K562 (cell line): ENCODE data around the gene APPL2. TPM values are rescaled to one million over a fixed set of nuclear protein-coding genes. Genes with fewer than 3 reads are reported as not detected.

ENCODE experiments used
- ATAC-seq: fragments of 200-7000 bp; cut with Tn5 transposase; 3 replicates; pipeline ENCODE4 v1.9.1; 2020; ENCODE audit warnings: moderate library complexity
- BruUV-seq: library from RNA; stranded (reverse); fragments of 400-500 nt; replicated peaks from 2 replicates; lab custom pipeline; 2021; lab: Mats Ljungman, UMichigan
- CTCF ChIA-PET: fragments of 300-600 bp; formaldehyde crosslinking; extraction: SDS; loops from one replicate; lab custom pipeline; 2021; ENCODE audit warnings: low intra/inter-chr PET ratio; lab: Yijun Ruan, JAX
- POLR2A ChIA-PET: fragments of 300-600, 350-650 bp; sonication (Branson Sonifier 250); formaldehyde crosslinking; extraction: SDS; loops from one replicate; lab custom pipeline; 2021; ENCODE audit warnings: antibody characterized with exemption, inconsistent platforms; lab: Yijun Ruan, JAX
- DNase-seq, 4 experiments: peaks; one replicate each; pipeline versions ENCODE4 v3.0.0 to v3.0.0-alpha.2; 2011 to 2018; ENCODE audit warnings: low spot score in 3 of 4, mixed read lengths in 3 of 4; ENCODE audit errors: extremely low read depth in 1 of 4
- FAIRE-seq: peaks from 2 replicates; lab custom pipeline; 2011; peaks lifted over from hg19 to GRCh38; lab: Jason Lieb, UNC
- H2AFZ ChIP-seq: 2 replicates; pipeline ENCODE4 v1.6.0; 2011; ENCODE audit warnings: low read depth, low read length, control low read depth, inconsistent platforms
- H3K27ac ChIP-seq: fragments of 200-600 bp; 3 replicates; pipeline ENCODE4 v1.8.0; 2011; ENCODE audit warnings: low read depth, mild to moderate bottlenecking, control low read depth, inconsistent platforms, low read length, moderate library complexity, mixed read lengths; ENCODE audit errors: extremely low read depth
- H3K27me3 ChIP-seq, 2 experiments: fragments of 300-600 bp in 1 of 2; 2 replicates in 1 of 2; 3 replicates in 1 of 2; pipeline versions ENCODE4 v1.6.0 to v1.8.0; 2011; ENCODE audit warnings: inconsistent platforms in 2 of 2, low read length in 2 of 2, mild to moderate bottlenecking in 1 of 2, mixed read lengths in 1 of 2, moderate library complexity in 1 of 2; ENCODE audit not compliant: control insufficient read depth in 2 of 2, insufficient read depth in 2 of 2
- H3K36me3 ChIP-seq: fragments of 300-600 bp; 3 replicates; pipeline ENCODE4 v1.8.0; 2011; ENCODE audit warnings: mild to moderate bottlenecking, low read length, inconsistent platforms; ENCODE audit not compliant: control insufficient read depth, insufficient read depth
- H3K4me1 ChIP-seq, 2 experiments: fragments of 200-600 bp in 1 of 2; replicated peaks in 1 of 2; 2 replicates in 1 of 2; 3 replicates in 1 of 2; pipeline versions ENCODE4 v1.5.1 to v1.8.0; 2011; ENCODE audit warnings: inconsistent platforms in 2 of 2, low read length in 2 of 2, mild to moderate bottlenecking in 1 of 2, mixed read lengths in 1 of 2, moderate library complexity in 1 of 2; ENCODE audit not compliant: control insufficient read depth in 2 of 2, insufficient read depth in 2 of 2
- H3K4me2 ChIP-seq: 2 replicates; pipeline ENCODE4 v1.6.1; 2011; ENCODE audit warnings: low read length, control low read depth, inconsistent platforms, mixed read lengths; ENCODE audit not compliant: insufficient read depth
- H3K4me3 ChIP-seq: fragments of 200-600 bp; sonication (generic), shearing (Covaris generic); 2 replicates; pipeline ENCODE4 v1.5.1; 2016; ENCODE audit warnings: control low read depth, inconsistent platforms
- H3K79me2 ChIP-seq: fragments of 200-600 bp; 3 replicates; pipeline ENCODE4 v1.8.0; 2011; ENCODE audit warnings: low read length, inconsistent platforms; ENCODE audit not compliant: control insufficient read depth, insufficient read depth
- H3K9ac ChIP-seq, 2 experiments: 2 replicates each; pipeline versions ENCODE4 v1.6.0 to v1.6.1; 2011; ENCODE audit warnings: low read depth in 2 of 2, low read length in 2 of 2, control low read depth in 1 of 2, inconsistent platforms in 1 of 2, mild to moderate bottlenecking in 1 of 2, mixed read lengths in 1 of 2; ENCODE audit not compliant: insufficient read depth in 1 of 2
- H3K9me1 ChIP-seq: one replicate; pipeline ENCODE4 v1.6.0; 2011; ENCODE audit warnings: inconsistent platforms, mild to moderate bottlenecking, low read length, moderate library complexity; ENCODE audit not compliant: control insufficient read depth, insufficient read depth
- H3K9me3 ChIP-seq: replicated peaks from 2 replicates; pipeline ENCODE4 v1.5.1; 2011; ENCODE audit warnings: low read depth, low read length, inconsistent platforms; ENCODE audit not compliant: control insufficient read depth, insufficient read depth
- H4K20me1 ChIP-seq: replicated peaks from 2 replicates; pipeline ENCODE4 v1.6.1; 2011; ENCODE audit warnings: low read length, inconsistent platforms, mixed read lengths; ENCODE audit not compliant: control insufficient read depth, insufficient read depth
- ARID3B ChIP-seq: fragments of 250-450 bp; sonication (Bioruptor Pico); IDR thresholded peaks from 2 replicates; pipeline ENCODE4 v1.4.0; 2020; ENCODE audit warnings: borderline replicate concordance
- FOXK2 ChIP-seq, 2 experiments: fragments of 450-650 bp; IDR thresholded peaks in 1 of 2; conservative IDR thresholded peaks in 1 of 2; 2 replicates each; pipeline ENCODE4 v1.6.1; 2016; ENCODE audit warnings: low read depth in 2 of 2, mild to moderate bottlenecking in 1 of 2
- ILK ChIP-seq: fragments of 450-650 bp; IDR thresholded peaks from 2 replicates; pipeline ENCODE4 v1.6.1; 2016; ENCODE audit warnings: missing genetic modification characterization, low read depth, mild to moderate bottlenecking, missing compliant biosample characterization, moderate library complexity, borderline replicate concordance
- KDM4B ChIP-seq, 2 experiments: fragments of 450-650 bp in 1 of 2; sonication (generic) in 1 of 2; IDR thresholded peaks; 2 replicates each; pipeline ENCODE4 v1.6.1; 2016 to 2017; ENCODE audit warnings: borderline replicate concordance in 2 of 2, antibody characterized with exemption in 1 of 2, low read depth in 1 of 2, mild to moderate bottlenecking in 1 of 2
- LEF1 ChIP-seq: fragments of 450-650 bp; IDR thresholded peaks from 2 replicates; pipeline ENCODE4 v1.6.1; 2016; ENCODE audit warnings: mild to moderate bottlenecking
- MYBL2 ChIP-seq, 2 experiments: fragments of 450-650 bp in 1 of 2; sonication (generic) in 1 of 2; formaldehyde crosslinking in 1 of 2; IDR thresholded peaks; 2 replicates each; pipeline versions ENCODE4 v1.6.1 to v1.8.1; 2017 to 2022; ENCODE audit warnings: borderline replicate concordance in 1 of 2, inconsistent platforms in 1 of 2, low read depth in 1 of 2, mild to moderate bottlenecking in 1 of 2, missing genetic modification reagents in 1 of 2, moderate library complexity in 1 of 2
- NR4A1 ChIP-seq, 2 experiments: fragments of 250-450 bp in 1 of 2; fragments of 450-650 bp in 1 of 2; sonication (Bioruptor Pico) in 1 of 2; IDR thresholded peaks; 2 replicates each; pipeline versions ENCODE4 v1.4.0 to v1.6.1; 2016 to 2020; ENCODE audit warnings: mild to moderate bottlenecking in 2 of 2, missing compliant biosample characterization in 1 of 2, missing genetic modification characterization in 1 of 2, moderate library complexity in 1 of 2
- PHF20 ChIP-seq: fragments of 450-650 bp; IDR thresholded peaks from 2 replicates; pipeline ENCODE4 v1.6.1; 2018; ENCODE audit not compliant: partially characterized antibody
- SREBF1 ChIP-seq: fragments of 150-350 bp; IDR thresholded peaks from 2 replicates; pipeline ENCODE4 v1.6.1; 2014; ENCODE audit warnings: antibody characterized with exemption, low read depth, low read length, borderline replicate concordance
- TEAD4 ChIP-seq, 2 experiments: sonication (generic) in 1 of 2; formaldehyde crosslinking in 1 of 2; IDR thresholded peaks; 2 replicates each; pipeline versions ENCODE4 v1.6.1 to v1.8.0; 2012 to 2022; ENCODE audit warnings: borderline replicate concordance in 1 of 2, inconsistent platforms in 1 of 2, low read length in 1 of 2, mild to moderate bottlenecking in 1 of 2, missing genetic modification reagents in 1 of 2
- ZFPM2 ChIP-seq: fragments of 250-450 bp; sonication (Bioruptor Pico); IDR thresholded peaks from 2 replicates; pipeline ENCODE4 v1.5.1; 2022; ENCODE audit warnings: mild to moderate bottlenecking
- ZNF79 ChIP-seq: fragments of 250-450 bp; sonication (Bioruptor Pico); IDR thresholded peaks from 2 replicates; pipeline ENCODE4 v1.4.0; 2020; ENCODE audit warnings: low read depth, mild to moderate bottlenecking, moderate library complexity
- WGBS: fragments of 100-300 bp; shearing (Covaris generic); methylation state at CpG from one replicate; pipeline ENCODE4 v1.1.6; 2016; ENCODE audit warnings: low coverage, mixed read lengths; ENCODE audit not compliant: insufficient coverage; ENCODE audit errors: missing lambda C conversion rate; 5-methylcytosine and 5-hydroxymethylcytosine counted together
- in situ Hi-C: fragments of 300-500 bp; cut with MboI; formaldehyde crosslinking; loops from 4 replicates; pipeline ENCODE4 v1.15.0; 2018; ENCODE audit warnings: inconsistent platforms, mixed read lengths
- intact Hi-C: fragments of 100-400 bp; cut with micrococcal nuclease; formaldehyde crosslinking; loops from 2 replicates; pipeline ENCODE4 v1.14.2; 2022
- polyA plus RNA-seq, 8 experiments: library from polyadenylated mRNA; depleted of rRNA in 4 of 8; stranded (reverse) in 5 of 8; unstranded in 3 of 8; fragments of >200 nt; fragmentation: Nextera tagmentation in 2 of 8; fragmentation: Illumina TruSeq in 1 of 8; extraction: Ambion mirVana in 2 of 8; extraction: Trizol in 1 of 8; gene quantifications; 2 replicates each; pipeline versions ENCODE4 v1.2.1 to v1.2.3, GENCODE V29; 2011 to 2014; ENCODE audit warnings: inconsistent platforms in 1 of 8, missing spikeins in 1 of 8
- total RNA-seq, 7 experiments: library from RNA; depleted of rRNA in 6 of 7; stranded (reverse); fragments of >200 nt in 6 of 7; fragmentation: Illumina TruSeq in 2 of 7; extraction: Trizol in 2 of 7; gene quantifications; 2 replicates each; pipeline versions ENCODE4 v1.2.1 to v1.2.3, GENCODE V29; 2011 to 2021; ENCODE audit warnings: low replicate concordance in 1 of 7
- TF ChIP-seq, protein P1 (sequence below): fragments of 250-450 bp; sonication (Bioruptor Pico); IDR thresholded peaks from 2 replicates; pipeline ENCODE4 v1.5.1; 2021; ENCODE audit warnings: mild to moderate bottlenecking
- TF ChIP-seq, protein P2 (sequence below): fragments of 450-650 bp; IDR thresholded peaks from one replicate; pipeline ENCODE4 v1.6.1; 2018; ENCODE audit warnings: mild to moderate bottlenecking, moderate library complexity; ENCODE audit not compliant: partially characterized antibody

APPL2 gene
- total and polyA plus RNA-seq, 9 of the 15 experiments (the other 6 are each of a cell fraction or from before 2014, with no cell fraction given): 2.1 to 14.4 (median 8.2) TPM

DNA sequence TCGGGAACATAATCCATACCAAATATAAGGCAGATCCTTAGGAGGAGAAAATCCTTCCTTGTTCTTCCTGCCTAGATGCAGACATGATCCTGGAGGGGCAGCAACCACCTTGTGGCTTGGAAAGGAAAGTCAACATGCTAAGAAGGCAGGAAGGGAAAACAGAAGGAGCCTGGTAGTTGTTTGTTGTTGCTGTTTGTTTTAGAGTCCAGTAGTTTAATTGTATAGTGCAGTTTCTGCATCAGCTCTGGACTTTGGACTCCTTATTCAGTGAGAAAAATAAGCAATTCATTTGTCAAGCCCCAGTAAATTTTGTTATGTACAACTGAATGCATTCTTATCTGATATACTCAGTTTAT is 45.7 kb upstream of the APPL2 start (continued):
- TF ChIP-seq NR4A1 (CRISPR knock-in tag; IDR thresholded peaks at IDR 0.05) (no peak), NR4A1 (tag; IDR thresholded peaks at IDR 0.05) (no peak), LEF1 (no peak), ZNF79 (CRISPR knock-in tag) (no peak), MYBL2 (IDR thresholded peaks at IDR 0.05; ENCODE audit: low read depth) (no peak), MYBL2 (CRISPR knock-in tag; IDR thresholded peaks at IDR 0.05; ENCODE audit: borderline replicate concordance) (no peak)
- TF ChIP-seq, protein P1, sequence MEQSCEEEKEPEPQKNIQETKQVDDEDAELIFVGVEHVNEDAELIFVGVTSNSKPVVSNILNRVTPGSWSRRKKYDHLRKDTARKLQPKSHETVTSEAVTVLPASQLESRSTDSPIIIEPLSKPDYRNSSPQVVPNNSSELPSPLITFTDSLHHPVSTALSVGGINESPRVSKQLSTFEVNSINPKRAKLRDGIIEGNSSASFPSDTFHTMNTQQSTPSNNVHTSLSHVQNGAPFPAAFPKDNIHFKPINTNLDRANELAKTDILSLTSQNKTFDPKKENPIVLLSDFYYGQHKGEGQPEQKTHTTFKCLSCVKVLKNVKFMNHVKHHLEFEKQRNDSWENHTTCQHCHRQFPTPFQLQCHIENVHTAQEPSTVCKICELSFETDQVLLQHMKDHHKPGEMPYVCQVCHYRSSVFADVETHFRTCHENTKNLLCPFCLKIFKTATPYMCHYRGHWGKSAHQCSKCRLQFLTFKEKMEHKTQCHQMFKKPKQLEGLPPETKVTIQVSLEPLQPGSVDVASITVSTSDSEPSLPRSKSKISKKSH (CRISPR knock-in tag): no peak

DNA sequence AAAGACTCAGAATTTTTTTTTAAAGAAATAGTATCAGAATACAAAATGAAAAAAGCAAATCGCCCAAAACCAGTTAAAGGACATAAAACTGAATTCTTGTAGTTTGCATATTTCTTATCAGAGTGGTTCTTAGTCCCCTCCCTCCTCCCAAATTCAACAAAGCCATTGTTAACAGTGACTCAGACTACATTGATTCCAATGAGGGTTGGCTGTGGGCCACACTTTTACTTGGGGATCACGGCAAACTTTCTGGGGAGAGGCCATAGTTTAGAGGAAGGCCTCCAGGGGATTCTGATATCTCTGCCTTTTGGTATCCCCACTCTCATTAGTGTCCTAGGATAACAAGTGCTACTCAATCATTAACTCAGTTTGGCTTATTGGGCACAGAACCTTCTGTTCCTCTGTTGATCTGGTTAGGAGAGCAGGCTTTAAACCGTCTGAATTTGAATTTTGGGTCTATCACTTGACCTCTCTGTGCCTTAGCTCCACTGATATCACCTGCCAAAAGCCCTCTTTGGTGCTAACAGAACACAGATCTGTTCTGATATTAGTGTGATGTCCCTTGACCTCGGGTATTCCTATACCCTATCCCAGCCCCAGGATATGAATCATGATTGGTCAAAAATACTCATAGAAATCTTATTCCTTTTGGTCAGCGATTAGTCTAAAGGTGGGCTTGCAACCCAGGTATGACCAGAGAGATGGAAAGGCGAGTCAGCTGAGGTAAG is 45.2 kb upstream of the APPL2 start:
- no peaks in the 10 kb centered on the region for H3K9me3 ChIP-seq
- H3K4me3 ChIP-seq: no peak overlapping the region
- BruUV-seq: no TSS peak
- 6% methylated on average over 6 of the region's 6 CpGs for WGBS
- H3K79me2 ChIP-seq: no peaks in the 10 kb centered on the region
- H4K20me1 ChIP-seq: no peaks in the 10 kb centered on the region
- in situ Hi-C loops (no loop called here), intact Hi-C loops (no loop called here)
- ATAC-seq (no peak), FAIRE-seq (no peak), DNase-seq (no peak)
- CTCF ChIA-PET: no interaction called here
- no peak overlapping the region for H3K9ac ChIP-seq
- H3K27me3 ChIP-seq: peaks cover 0 to 4% of the 10 kb centered on the region in 2 experiments; a peak in 1 of 5 replicates
- POLR2A ChIA-PET: no interaction called here
- H3K4me2 ChIP-seq: no peak overlapping the region
- no peak overlapping the region for H3K27ac ChIP-seq
- no peaks in the 10 kb centered on the region for H3K9me1 ChIP-seq
- H3K36me3 ChIP-seq: no peaks in the 10 kb centered on the region
- H3K4me1 ChIP-seq: no peaks in the 10 kb centered on the region
- no peak overlapping the region for H2AFZ ChIP-seq
- TF ChIP-seq SREBF1: no peak
- TF ChIP-seq PHF20: no peak
- TF ChIP-seq TEAD4 (IDR thresholded peaks at IDR 0.05; ENCODE audit: low read length): no peak
- no peak for TF ChIP-seq TEAD4 (CRISPR knock-in tag; IDR thresholded peaks at IDR 0.05; ENCODE audit: borderline replicate concordance)
- TF ChIP-seq FOXK2 (conservative IDR thresholded peaks at IDR 0.05 in 1 of 2, IDR thresholded peaks at IDR 0.05 in 1 of 2; ENCODE audit: low read depth in 2 of 2): no peak
- no peak for TF ChIP-seq ARID3B (CRISPR knock-in tag)
- no peak for TF ChIP-seq KDM4B (IDR thresholded peaks at IDR 0.05; ENCODE audit: borderline replicate concordance in 2 of 2, low read depth in 1 of 2)
- TF ChIP-seq ZFPM2 (CRISPR knock-in tag): no peak
- TF ChIP-seq, protein P2, sequence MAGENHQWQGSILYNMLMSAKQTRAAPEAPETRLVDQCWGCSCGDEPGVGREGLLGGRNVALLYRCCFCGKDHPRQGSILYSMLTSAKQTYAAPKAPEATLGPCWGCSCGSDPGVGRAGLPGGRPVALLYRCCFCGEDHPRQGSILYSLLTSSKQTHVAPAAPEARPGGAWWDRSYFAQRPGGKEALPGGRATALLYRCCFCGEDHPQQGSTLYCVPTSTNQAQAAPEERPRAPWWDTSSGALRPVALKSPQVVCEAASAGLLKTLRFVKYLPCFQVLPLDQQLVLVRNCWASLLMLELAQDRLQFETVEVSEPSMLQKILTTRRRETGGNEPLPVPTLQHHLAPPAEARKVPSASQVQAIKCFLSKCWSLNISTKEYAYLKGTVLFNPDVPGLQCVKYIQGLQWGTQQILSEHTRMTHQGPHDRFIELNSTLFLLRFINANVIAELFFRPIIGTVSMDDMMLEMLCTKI: no peak
- TF ChIP-seq ILK: no peak
